HG02852 (cell line): ENCODE data around the gene CYBRD1.

Source experiments
- ATAC-seq: cut with Tn5 transposase; IDR thresholded peaks from one replicate; pipeline ENCODE4 v1.9.1; 2021; ENCODE audit warnings: mild to moderate bottlenecking, moderate library complexity; ENCODE audit not compliant: unreplicated experiment

Gene CYBRD1

GRCh38 chr2:171598713-171599319, 76.5 kb downstream of the CYBRD1 start:
- peak; percentile 90 for ATAC-seq

GRCh38 chr2:171600126-171600525, 77.9 kb downstream of the CYBRD1 start:
- no peak for ATAC-seq

- no peak for ATAC-seq
Measured at GRCh38 chr2:171602352-171602751, 80.1 kb downstream of the CYBRD1 start.
